Skeletal muscle tissue (tissue), 4 donors: ENCODE data around the gene TRIML2. TPM values are rescaled to one million over a fixed set of nuclear protein-coding genes. Genes with fewer than 3 reads are reported as not detected.

ENCODE experiments used
- H3K27ac ChIP-seq: one replicate; pipeline ENCODE4 v1.7.0; 2013; ENCODE audit warnings: mild to moderate bottlenecking, low read depth, low read length, inconsistent platforms
- H3K27me3 ChIP-seq, 3 donors: one replicate each; pipeline ENCODE4 v1.7.0; 2013; ENCODE audit warnings: low read length in 3 of 3; ENCODE audit not compliant: control insufficient read depth in 3 of 3, insufficient read depth in 3 of 3
- H3K36me3 ChIP-seq, 3 donors: one replicate each; pipeline ENCODE4 v1.7.0; 2013; ENCODE audit warnings: low read length in 3 of 3; ENCODE audit not compliant: control insufficient read depth in 3 of 3, insufficient read depth in 3 of 3
- H3K4me1 ChIP-seq, 3 donors: one replicate each; pipeline ENCODE4 v1.7.0; 2013; ENCODE audit warnings: low read length in 3 of 3, mild to moderate bottlenecking in 3 of 3; ENCODE audit not compliant: control insufficient read depth in 3 of 3, insufficient read depth in 3 of 3
- H3K4me3 ChIP-seq, 3 donors: one replicate each; pipeline ENCODE4 v1.7.0; 2013; ENCODE audit warnings: low read length in 3 of 3
- H3K9ac ChIP-seq, 3 donors: one replicate each; pipeline ENCODE4 v1.7.0; 2013; ENCODE audit warnings: low read length in 3 of 3, mild to moderate bottlenecking in 3 of 3, moderate library complexity in 2 of 3, low read depth in 1 of 3
- H3K9me3 ChIP-seq, 3 donors: one replicate each; pipeline ENCODE4 v1.7.0; 2013; ENCODE audit warnings: low read length in 3 of 3; ENCODE audit not compliant: control insufficient read depth in 3 of 3
- total RNA-seq: library from RNA; depleted of rRNA; stranded (reverse); fragments of >200 nt; gene quantifications from one replicate; pipeline ENCODE4 v1.2.3, GENCODE V29; 2014
- donor health status: Osteomylitis.

TRIML2 gene
- total RNA-seq, 1 donor from 2014 or later = not detected

DNA sequence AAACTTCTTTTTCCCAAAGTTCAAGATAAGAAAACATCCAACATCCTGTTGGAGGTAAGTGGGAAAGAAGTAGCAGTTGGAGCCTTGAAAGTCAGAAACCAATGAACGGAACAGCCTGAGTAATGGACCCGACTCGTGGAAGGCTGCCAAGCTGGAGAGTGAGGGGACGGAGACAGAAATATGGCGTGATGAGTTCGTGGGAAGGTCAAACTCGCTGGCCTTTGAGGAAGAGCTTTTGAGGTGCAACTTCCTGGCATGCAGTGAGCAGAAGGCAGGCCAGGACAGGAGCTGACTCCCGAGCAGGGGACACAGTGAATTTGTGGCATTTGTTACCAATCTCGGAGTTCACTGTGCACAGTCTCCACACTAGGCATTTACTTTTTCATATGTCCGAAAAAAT is 28.8 kb upstream of the TRIML2 start:
- Histone ChIP-seq H3K27me3 (no peaks in the 10 kb centered on the region), H3K4me1 (no peaks in the 10 kb centered on the region), H3K4me3 (no peak overlapping the region), H3K27ac (no peak overlapping the region), H3K36me3 (no peaks in the 10 kb centered on the region), H3K9me3 (peaks cover 0 to 2% (median 0%) of the 10 kb centered on the region in 3 donors), H3K9ac (no peak overlapping the region)

DNA sequence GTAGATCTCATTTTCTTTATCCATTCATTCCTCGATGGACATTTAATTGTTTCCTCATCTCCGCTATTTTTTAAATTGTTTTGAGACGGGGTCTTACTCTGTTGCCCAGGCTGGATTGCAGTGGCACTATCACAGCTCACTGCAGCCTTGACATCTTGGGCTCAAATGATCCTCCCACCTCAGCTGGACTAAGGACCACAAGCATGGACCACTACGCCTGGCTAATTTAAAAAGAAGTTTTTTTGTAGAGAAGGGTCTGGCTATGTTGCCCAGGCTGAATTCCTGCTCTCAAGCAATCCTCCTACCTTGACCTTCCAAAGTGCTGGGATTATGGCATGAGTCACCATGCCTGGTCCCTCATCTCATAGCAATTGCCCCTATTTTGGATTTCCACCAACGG is 22.8 kb upstream of the TRIML2 start:
- H3K9ac ChIP-seq = no peak overlapping the region
- no peak overlapping the region for H3K4me3 ChIP-seq
- H3K9me3 ChIP-seq = peaks cover 0 to 2% (median 0%) of the 10 kb centered on the region in 3 donors
- no peak overlapping the region for H3K27ac ChIP-seq
- no peaks in the 10 kb centered on the region for H3K4me1 ChIP-seq
- no peaks in the 10 kb centered on the region for H3K36me3 ChIP-seq
- H3K27me3 ChIP-seq = no peaks in the 10 kb centered on the region

- Histone ChIP-seq H3K4me3 (no peak overlapping the region), H3K9me3 (peaks cover 0 to 2% (median 0%) of the 10 kb centered on the region in 3 donors), H3K27ac (no peak overlapping the region), H3K36me3 (no peaks in the 10 kb centered on the region), H3K4me1 (no peaks in the 10 kb centered on the region), H3K9ac (no peak overlapping the region), H3K27me3 (no peaks in the 10 kb centered on the region)
Observed at GRCh38 chr4:188130355-188130754, 21.0 kb upstream of the TRIML2 start.

GRCh38 chr4:188127214-188127874 is 17.9 kb upstream of the TRIML2 start:
- no peaks in the 10 kb centered on the region for H3K36me3 ChIP-seq
- H3K4me1 ChIP-seq = no peaks in the 10 kb centered on the region
- H3K27ac ChIP-seq = no peak overlapping the region
- H3K9ac ChIP-seq = no peak overlapping the region
- H3K27me3 ChIP-seq = no peaks in the 10 kb centered on the region
- no peak overlapping the region for H3K4me3 ChIP-seq
- peaks cover 0 to 2% (median 0%) of the 10 kb centered on the region in 3 donors for H3K9me3 ChIP-seq

GRCh38 chr4:188121530-188121929 is 12.1 kb upstream of the TRIML2 start:
- no peak overlapping the region for H3K27ac ChIP-seq
- no peaks in the 10 kb centered on the region for H3K9me3 ChIP-seq
- no peaks in the 10 kb centered on the region for H3K4me1 ChIP-seq
- no peaks in the 10 kb centered on the region for H3K36me3 ChIP-seq
- H3K4me3 ChIP-seq = no peak overlapping the region
- no peaks in the 10 kb centered on the region for H3K27me3 ChIP-seq
- H3K9ac ChIP-seq = no peak overlapping the region

DNA sequence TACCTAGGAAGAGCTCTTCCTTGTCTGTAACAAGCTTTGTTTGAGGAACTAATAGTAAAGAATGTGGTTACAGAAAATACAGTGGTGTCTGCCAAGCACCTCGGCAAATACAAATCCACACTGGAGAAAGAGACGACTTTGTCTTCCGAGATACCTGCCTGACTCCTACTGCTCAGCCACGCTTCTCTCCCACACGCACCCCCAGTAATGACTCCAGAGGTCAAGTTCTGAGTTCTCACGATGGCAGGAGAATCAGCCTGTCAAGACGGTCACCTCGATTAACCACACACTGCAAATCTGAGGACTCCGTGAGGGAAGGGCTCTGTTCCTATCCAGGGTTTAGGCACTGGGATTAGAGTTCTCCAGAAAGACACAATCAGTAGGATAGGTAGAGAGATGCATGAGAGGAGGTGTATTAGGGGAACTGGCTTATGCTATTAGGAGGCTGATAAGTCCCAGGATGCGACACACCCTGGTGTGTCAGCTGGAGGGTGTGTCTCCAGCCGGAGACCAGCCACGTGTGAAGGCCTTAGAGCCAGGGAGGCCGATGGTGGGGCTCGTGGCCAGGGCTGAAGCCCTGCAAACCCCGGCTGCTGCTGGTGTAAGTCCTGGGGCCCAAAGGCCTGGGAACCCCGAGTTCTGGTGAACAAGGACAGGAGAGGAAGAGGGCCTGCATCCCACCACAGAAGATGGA is 8.4 kb upstream of the TRIML2 start:
- H3K9me3 ChIP-seq = no peaks in the 10 kb centered on the region
- H3K36me3 ChIP-seq = no peaks in the 10 kb centered on the region
- H3K27me3 ChIP-seq = no peaks in the 10 kb centered on the region
- no peak overlapping the region for H3K27ac ChIP-seq
- no peaks in the 10 kb centered on the region for H3K4me1 ChIP-seq
- no peak overlapping the region for H3K9ac ChIP-seq
- H3K4me3 ChIP-seq = no peak overlapping the region

DNA sequence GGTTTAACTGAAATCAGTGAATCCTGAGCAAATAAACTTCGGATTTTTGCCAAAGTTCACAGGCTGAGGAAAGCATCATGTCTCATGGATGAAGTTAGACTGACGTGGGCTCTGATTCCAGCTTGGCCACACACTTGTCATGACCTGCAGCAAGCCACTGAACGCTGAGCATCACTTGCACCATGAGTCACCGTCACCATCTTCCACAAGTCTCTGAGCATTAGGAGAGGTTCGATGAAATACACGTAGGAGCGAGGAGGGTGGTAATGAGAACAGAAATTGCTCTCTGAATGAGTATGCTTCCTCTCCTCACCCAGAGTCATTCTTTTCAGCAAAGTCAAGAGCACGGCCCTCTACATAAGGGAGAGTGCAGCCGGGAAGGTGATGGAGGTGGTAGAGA is 3.8 kb upstream of the TRIML2 start:
- no peaks in the 10 kb centered on the region for H3K36me3 ChIP-seq
- no peaks in the 10 kb centered on the region for H3K4me1 ChIP-seq
- no peak overlapping the region for H3K4me3 ChIP-seq

DNA sequence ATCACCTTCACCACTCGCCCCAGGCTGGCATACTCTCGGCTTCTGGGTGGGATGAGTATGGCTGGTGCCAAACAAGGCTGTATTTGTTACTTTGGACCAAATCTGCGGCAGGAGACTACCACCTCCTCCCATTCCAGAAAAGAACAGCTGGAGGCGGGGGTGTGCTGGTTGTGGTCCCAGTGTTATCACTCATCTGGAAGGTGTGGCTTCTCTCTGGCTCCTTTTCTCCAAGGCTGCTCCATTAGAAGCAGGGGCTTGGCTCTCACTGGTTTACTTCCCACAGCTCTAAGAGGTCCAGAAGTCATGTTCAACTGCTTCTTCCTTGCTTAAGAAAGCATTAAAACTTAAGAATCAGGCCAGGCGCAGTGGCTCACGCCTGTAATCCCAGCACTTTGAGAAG is 2.6 kb upstream of the TRIML2 start:
- Histone ChIP-seq H3K4me1 (no peaks in the 10 kb centered on the region), H3K9ac (no peak overlapping the region), H3K36me3 (no peaks in the 10 kb centered on the region), H3K27ac (no peak overlapping the region), H3K4me3 (no peak overlapping the region), H3K27me3 (no peaks in the 10 kb centered on the region), H3K9me3 (no peaks in the 10 kb centered on the region)

More for the DNA sequence above, 3.8 kb upstream of the TRIML2 start:
- Histone ChIP-seq H3K9ac (no peak overlapping the region), H3K27ac (no peak overlapping the region), H3K27me3 (no peaks in the 10 kb centered on the region), H3K9me3 (no peaks in the 10 kb centered on the region)

- H3K4me1 ChIP-seq = no peaks in the 10 kb centered on the region
- H3K9me3 ChIP-seq = no peaks in the 10 kb centered on the region
- no peaks in the 10 kb centered on the region for H3K27me3 ChIP-seq
- no peak overlapping the region for H3K4me3 ChIP-seq
- H3K27ac ChIP-seq = no peak overlapping the region
- no peaks in the 10 kb centered on the region for H3K36me3 ChIP-seq
- H3K9ac ChIP-seq = no peak overlapping the region
Observed at GRCh38 chr4:188110741-188111471, 1.5 kb upstream of the TRIML2 start.

DNA sequence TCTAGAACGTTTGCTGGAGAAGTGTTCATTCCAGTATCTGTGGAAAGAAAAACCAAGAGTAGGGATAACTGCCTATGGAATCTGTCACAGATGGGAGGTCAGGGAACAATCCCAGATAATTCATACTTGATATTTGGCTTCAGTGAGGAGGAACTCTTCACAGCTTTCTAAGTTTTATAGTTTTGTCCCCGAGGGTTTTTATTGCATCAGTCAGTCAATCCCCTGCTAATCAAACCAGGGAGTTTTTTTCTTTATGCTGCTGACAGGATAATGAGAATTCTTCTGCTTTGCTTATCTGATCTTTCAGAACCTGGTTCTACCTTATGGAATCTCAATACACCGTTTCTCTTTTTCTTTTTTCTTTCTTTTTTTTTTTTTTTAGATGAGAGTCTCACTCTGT is 633 bp upstream of the TRIML2 start:
- H3K4me3 ChIP-seq = no peak overlapping the region
- H3K27ac ChIP-seq = no peak overlapping the region
- H3K9me3 ChIP-seq = no peaks in the 10 kb centered on the region

More for the DNA sequence above, 633 bp upstream of the TRIML2 start:
- H3K4me1 ChIP-seq = no peaks in the 10 kb centered on the region
- H3K9ac ChIP-seq = no peak overlapping the region
- H3K27me3 ChIP-seq = no peaks in the 10 kb centered on the region
- H3K36me3 ChIP-seq = no peaks in the 10 kb centered on the region
